Panc1 (cell line): Measurements from ENCODE around the gene RNF214. TPM values are rescaled to one million over a fixed set of nuclear protein-coding genes. Genes with fewer than 3 reads are reported as not detected.

Source experiments
- ATAC-seq: fragments of 200-7000 bp; cut with Tn5 transposase; 2 replicates; pipeline ENCODE4 v1.9.1; 2020; ENCODE audit warnings: mild to moderate bottlenecking, moderate library complexity
- BruUV-seq: library from RNA; stranded (reverse); fragments of 400-500 nt; replicated peaks from 2 replicates; lab custom pipeline; 2021; lab: Mats Ljungman, UMichigan
- CTCF ChIA-PET: fragments of 300-600 bp; sonication (Branson Sonifier 250); formaldehyde crosslinking; loops from one replicate; lab custom pipeline; 2022; ENCODE audit warnings: antibody characterized with exemption; lab: Charles Lee
- POLR2A ChIA-PET: fragments of 300-600 bp; sonication (Branson Sonifier 250); formaldehyde crosslinking; loops from one replicate; lab custom pipeline; 2022; ENCODE audit warnings: antibody characterized with exemption; lab: Charles Lee
- DNase-seq: peaks from one replicate; pipeline ENCODE4 v3.0.0-alpha.2; 2010; ENCODE audit warnings: low read depth, low spot score
- H3K27ac ChIP-seq: 2 replicates; pipeline ENCODE4 v1.5.1; 2011; ENCODE audit warnings: mild to moderate bottlenecking, low read length, inconsistent platforms
- H3K27me3 ChIP-seq: fragments of 200-500 bp; sonication (Bioruptor generic); 2 replicates; pipeline ENCODE4 v1.6.0; 2014; ENCODE audit warnings: low read length, inconsistent platforms; ENCODE audit not compliant: control insufficient read depth, insufficient read depth
- H3K36me3 ChIP-seq: fragments of 200-500 bp; sonication (Bioruptor generic); 2 replicates; pipeline ENCODE4 v1.5.1; 2014; ENCODE audit warnings: inconsistent platforms, mild to moderate bottlenecking, low read length, moderate library complexity; ENCODE audit not compliant: control insufficient read depth, insufficient read depth
- H3K4me1 ChIP-seq: 2 replicates; pipeline ENCODE4 v1.5.1; 2011; ENCODE audit warnings: inconsistent platforms, mild to moderate bottlenecking, low read length, moderate library complexity; ENCODE audit not compliant: control insufficient read depth, insufficient read depth
- H3K4me3 ChIP-seq, 2 experiments: 2 replicates each; pipeline ENCODE4 v1.5.1; 2011 to 2012; ENCODE audit warnings: low read depth in 2 of 2, low read length in 2 of 2, mild to moderate bottlenecking in 2 of 2, inconsistent platforms in 1 of 2, moderate library complexity in 1 of 2
- H3K9me3 ChIP-seq: fragments of 200-500 bp; sonication (Bioruptor generic); 2 replicates; pipeline ENCODE4 v1.5.1; 2014; ENCODE audit warnings: low read depth, mild to moderate bottlenecking, inconsistent platforms, low read length, moderate library complexity; ENCODE audit not compliant: control insufficient read depth, insufficient read depth
- CTCF ChIP-seq: fragments of 450-650 bp; IDR thresholded peaks from 2 replicates; pipeline ENCODE4 v1.5.1; 2017; ENCODE audit warnings: mild to moderate bottlenecking
- POLR2AphosphoS5 ChIP-seq: IDR thresholded peaks from 2 replicates; pipeline ENCODE4 v1.6.1; 2012; ENCODE audit warnings: mild to moderate bottlenecking, low read depth, low read length, moderate library complexity
- REST ChIP-seq, 2 experiments: IDR thresholded peaks; 2 replicates each; pipeline ENCODE4 v1.6.1; 2011 to 2012; ENCODE audit warnings: low read depth in 2 of 2, control low read depth in 1 of 2, low read length in 1 of 2, mild to moderate bottlenecking in 1 of 2, moderate library complexity in 1 of 2; ENCODE audit not compliant: insufficient read depth in 1 of 2
- SIN3A ChIP-seq: IDR thresholded peaks from 2 replicates; pipeline ENCODE4 v1.6.1; 2012; ENCODE audit warnings: low read depth, mild to moderate bottlenecking, low read length, moderate library complexity, borderline replicate concordance; ENCODE audit not compliant: insufficient read depth
- TCF7L2 ChIP-seq: IDR thresholded peaks from 2 replicates; pipeline ENCODE4 v1.6.1; 2011; ENCODE audit warnings: mild to moderate bottlenecking, low read depth, low read length, inconsistent platforms
- in situ Hi-C: cut with HindIII; loops from 2 replicates; pipeline ENCODE4 v1.10.0; 2016; ENCODE audit warnings: low sequenced_read_pairs, low pct_unique_long_range_greater_than_20kb
- intact Hi-C: fragments of 100-400 bp; cut with micrococcal nuclease; formaldehyde crosslinking; loops from one replicate; pipeline ENCODE4 v1.10.0; 2022; ENCODE audit not compliant: unreplicated experiment
- total RNA-seq: library from RNA; stranded (reverse); gene quantifications from one replicate; pipeline ENCODE4 v1.2.1, GENCODE V29; 2021; ENCODE audit not compliant: unreplicated experiment

The RNF214 gene
- total RNA-seq, 1 experiment from 2014 or later, result 39.7 TPM

- BruUV-seq, result no TSS peak
- POLR2A ChIA-PET, result interaction anchor here (0.6 kb wide), 1 partner anchor 1151 kb away, joined by 4 read pairs; no protein-coding TSS in a partner anchor
- peaks cover 5% of the 10 kb centered on the region for H3K36me3 ChIP-seq
Measured at GRCh38 chr11:117287668-117288067, 55.2 kb downstream of the RNF214 start.

GRCh38 chr11:117289795-117290194 lies 57.3 kb downstream of the RNF214 start:
- intact Hi-C loops, result no loop called here
- H3K4me1 ChIP-seq, result no peaks in the 10 kb centered on the region
- in situ Hi-C loops, result no loop called here
- ATAC-seq (no peak), DNase-seq (no peak)
- no TSS peak for BruUV-seq
- CTCF ChIA-PET, result no interaction called here
- no peak for TF ChIP-seq TCF7L2
- TF ChIP-seq CTCF, result no peak
- TF ChIP-seq SIN3A, result no peak
- no peak for TF ChIP-seq REST (IDR thresholded peaks at IDR 0.05; ENCODE audit: insufficient read depth in 1 of 2, low read depth in 2 of 2, low read length in 1 of 2)
- no peak for TF ChIP-seq POLR2AphosphoS5
- H3K27ac ChIP-seq, result no peak overlapping the region
- no peaks in the 10 kb centered on the region for H3K27me3 ChIP-seq
- H3K36me3 ChIP-seq, result peaks cover 5% of the 10 kb centered on the region; the same call in 1 of the 2 replicates
- no peak overlapping the region for H3K4me3 ChIP-seq
- POLR2A ChIA-PET, result no interaction called here
- no peaks in the 10 kb centered on the region for H3K9me3 ChIP-seq

More at GRCh38 chr11:117287668-117288067, 55.2 kb downstream of the RNF214 start:
- Histone ChIP-seq H3K4me3 (no peak overlapping the region), H3K27me3 (no peaks in the 10 kb centered on the region), H3K27ac (no peak overlapping the region), H3K9me3 (no peaks in the 10 kb centered on the region), H3K4me1 (no peaks in the 10 kb centered on the region)
- ATAC-seq (no peak), DNase-seq (no peak)
- in situ Hi-C loops, result no loop called here
- CTCF ChIA-PET, result no interaction called here
- intact Hi-C loops, result no loop called here
- TF ChIP-seq SIN3A, result no peak
- TF ChIP-seq CTCF, result no peak
- no peak for TF ChIP-seq REST (IDR thresholded peaks at IDR 0.05; ENCODE audit: insufficient read depth in 1 of 2, low read depth in 2 of 2, low read length in 1 of 2)
- TF ChIP-seq TCF7L2, result no peak
- TF ChIP-seq POLR2AphosphoS5, result no peak
